Natural killer cell (primary cell): ENCODE data around the gene RPS5. TPM values are rescaled to one million over a fixed set of nuclear protein-coding genes. Genes with fewer than 3 reads are reported as not detected.
"Not testable (repeated sequence)": the region's sequence is repeated elsewhere in the genome, so short reads cannot be mapped to it uniquely, and the experiment has no call there.

Experiments used
- ATAC-seq, 3 donors: fragments of 150-1000 bp in 2 of 3; fragments of 200-7000 bp in 1 of 3; cut with Tn5 transposase; 1 replicate in 1 of 3; 2 replicates in 2 of 3; pipeline ENCODE4 v1.10.0; 2021; ENCODE audit warnings: mild to moderate bottlenecking in 2 of 3, moderate library complexity in 2 of 3
- DNase-seq, 2 donors: peaks; one replicate each; pipeline versions ENCODE4 v3.0.0 to v3.0.0-alpha.2; 2013 to 2021; ENCODE audit warnings: mixed read lengths in 1 of 2
- H3K27ac ChIP-seq: one replicate; pipeline ENCODE4 v1.5.1; 2013; ENCODE audit warnings: mild to moderate bottlenecking, low read length
- H3K27me3 ChIP-seq: one replicate; pipeline ENCODE4 v1.6.1; 2013; ENCODE audit warnings: low read length; ENCODE audit not compliant: control insufficient read depth, insufficient read depth
- H3K36me3 ChIP-seq: one replicate; pipeline ENCODE4 v1.6.1; 2013; ENCODE audit warnings: low read length; ENCODE audit not compliant: control insufficient read depth, insufficient read depth
- H3K4me1 ChIP-seq: one replicate; pipeline ENCODE4 v1.6.1; 2013; ENCODE audit warnings: low read length; ENCODE audit not compliant: control insufficient read depth, insufficient read depth
- H3K4me3 ChIP-seq: one replicate; pipeline ENCODE4 v1.5.1; 2013; ENCODE audit warnings: low read length
- H3K9me3 ChIP-seq: one replicate; pipeline ENCODE4 v1.6.1; 2013; ENCODE audit warnings: low read length; ENCODE audit not compliant: control insufficient read depth, insufficient read depth
- H3K27ac Mint-ChIP-seq, 2 donors: one replicate each; pipeline ENCODE4 v1.8.0; 2022; ENCODE audit warnings: mild to moderate bottlenecking in 2 of 2, mixed read lengths in 2 of 2, moderate library complexity in 1 of 2
- H3K27me3 Mint-ChIP-seq, 2 donors: one replicate each; pipeline ENCODE4 v1.8.0; 2022; ENCODE audit warnings: low read depth in 2 of 2, mixed read lengths in 2 of 2
- H3K36me3 Mint-ChIP-seq: one replicate; pipeline ENCODE4 v1.8.0; 2022; ENCODE audit warnings: mixed read lengths
- H3K4me1 Mint-ChIP-seq, 2 donors: one replicate each; pipeline ENCODE4 v1.8.0; 2022; ENCODE audit warnings: mixed read lengths in 2 of 2
- H3K4me3 Mint-ChIP-seq: one replicate; pipeline ENCODE4 v1.8.0; 2022; ENCODE audit warnings: mild to moderate bottlenecking, moderate library complexity, mixed read lengths
- H3K9me3 Mint-ChIP-seq, 2 donors: one replicate each; pipeline ENCODE4 v1.8.0; 2022; ENCODE audit warnings: mixed read lengths in 2 of 2
- CTCF ChIP-seq: fragments of 200-600 bp; IDR thresholded peaks from one replicate; pipeline ENCODE4 v1.8.0; 2022; ENCODE audit warnings: antibody characterized with exemption
- WGBS: methylation state at CpG from one replicate; pipeline ENCODE4 v1.1.7; 2013; ENCODE audit warnings: missing lambda C conversion rate; ENCODE audit not compliant: insufficient coverage; 5-methylcytosine and 5-hydroxymethylcytosine counted together
- intact Hi-C: fragments of 100-400 bp; cut with micrococcal nuclease; formaldehyde crosslinking; loops from one replicate; pipeline ENCODE4 v1.14.2; 2022
- total RNA-seq, 4 donors: library from RNA; stranded (reverse); fragments of 120-200 nt in 1 of 4; gene quantifications; one replicate each; pipeline versions ENCODE4 v1.2.3 to v1.2.4, GENCODE V29; 2013 to 2022

The RPS5 gene
- total RNA-seq, 3 donors from 2014 or later (not counting 1 experiment from before 2014, with no cell fraction given): 406 to 580 (median 525) TPM

- H3K4me3 ChIP-seq: peak overlapping the region; percentile 60
- H3K9me3 Mint-ChIP-seq: peaks cover 10 to 15% of the 10 kb centered on the region in 2 donors
- no peak for DNase-seq
- peaks cover 27% of the 10 kb centered on the region for H3K36me3 Mint-ChIP-seq
- peaks cover 19% of the 10 kb centered on the region for H3K4me1 ChIP-seq
- H3K27me3 ChIP-seq: no peaks in the 10 kb centered on the region
- H3K4me1 Mint-ChIP-seq: peaks cover 25 to 27% of the 10 kb centered on the region in 2 donors
- H3K9me3 ChIP-seq: peaks cover 33% of the 10 kb centered on the region
- H3K4me3 Mint-ChIP-seq: peak overlapping the region; percentile 98
- peak overlapping the region; percentile 97 to 98 for H3K27ac Mint-ChIP-seq
- intact Hi-C loops: loop anchor here (1.0 to 2.0 kb wide), 6 partner anchors 11 to 59 kb away; partner anchors contain the start of genes RPS5, ZNF324B and ZNF837
- peaks cover 0 to 6% of the 10 kb centered on the region in 2 donors for H3K27me3 Mint-ChIP-seq
- H3K36me3 ChIP-seq: peaks cover 11% of the 10 kb centered on the region
- no peak for ATAC-seq
- WGBS: 19% methylated on average over 31 of the region's 31 CpGs
- no peak for TF ChIP-seq CTCF
- H3K27ac ChIP-seq: peak overlapping the region; percentile 87
Observed at GRCh38 chr19:58440556-58440955, 53.5 kb downstream of the RPS5 start.

GRCh38 chr19:58442986-58443385 is 55.9 kb downstream of the RPS5 start:
- H3K27ac ChIP-seq, ATAC-seq, H3K27ac Mint-ChIP-seq, H3K36me3 Mint-ChIP-seq, DNase-seq, H3K36me3 ChIP-seq, intact Hi-C loops, H3K4me3 ChIP-seq, H3K9me3 Mint-ChIP-seq, H3K4me3 Mint-ChIP-seq, H3K27me3 ChIP-seq: not testable (repeated sequence)
- Mint-ChIP-seq H3K4me1 (peaks cover 25 to 27% of the 10 kb centered on the region in 2 donors), H3K27me3 (peaks cover 14% of the 10 kb centered on the region in 2 donors)
- peaks cover 19% of the 10 kb centered on the region for H3K4me1 ChIP-seq
- peaks cover 16% of the 10 kb centered on the region for H3K9me3 ChIP-seq
- 87% methylated on average over 7 of the region's 7 CpGs for WGBS

Other genes starting within 250 kb of the RPS5 start
- 10 to 100 TPM; 13.0 to 14.9 (median 14.4) TPM for gene ZNF329, start 236.5 kb upstream of the RPS5 start, total RNA-seq
- 10 to 100 TPM; 25.5 to 33.0 (median 30.1) TPM for gene ZNF274, start 204.2 kb upstream of the RPS5 start, total RNA-seq
- 10 to 100 TPM; 21.9 to 31.5 (median 21.9) TPM for gene ZNF544, start 158.4 kb upstream of the RPS5 start, total RNA-seq
- gene ZNF8, start 108.3 kb upstream of the RPS5 start, total RNA-seq: 1 to 10 TPM; 6.4 to 8.7 (median 7.7) TPM
- 100 to 1,000 TPM in 2 of 3 donors, 10 to 100 TPM in 1; 96.1 to 142 (median 119) TPM for gene ERVK3-1, start 81.9 kb upstream of the RPS5 start, total RNA-seq
- 1 to 10 TPM; 2.9 to 4.8 (median 3.2) TPM for gene ZSCAN22, start 60.3 kb upstream of the RPS5 start, total RNA-seq
- gene A1BG, start 33.8 kb upstream of the RPS5 start, total RNA-seq: 10 to 100 TPM in 1 of 3 donors, 1 to 10 TPM in 2; 2.0 to 10.6 (median 3.5) TPM
- under 1 TPM; 0.40 to 0.61 (median 0.60) TPM for gene ZNF497, start 24.5 kb upstream of the RPS5 start, total RNA-seq
- gene ZNF837, start 6.2 kb upstream of the RPS5 start, total RNA-seq: 1 to 10 TPM in 2 of 3 donors, under 1 TPM in 1; 0.63 to 1.4 (median 1.3) TPM
- gene RNF225, start 8.4 kb downstream of the RPS5 start, total RNA-seq: under 1 TPM in 1 of 3 donors, not detected in 2; 0.39 TPM
- gene ZNF584, start 21.4 kb downstream of the RPS5 start, total RNA-seq: 1 to 10 TPM; 1.6 to 3.9 (median 2.8) TPM
- 1 to 10 TPM in 2 of 3 donors, under 1 TPM in 1; 0.88 to 1.6 (median 1.5) TPM for gene ZNF132, start 52.9 kb downstream of the RPS5 start, total RNA-seq
- gene ZNF324B, start 64.4 kb downstream of the RPS5 start, total RNA-seq: 10 to 100 TPM; 10.4 to 11.4 (median 11.4) TPM
- 10 to 100 TPM; 21.3 to 23.7 (median 23.3) TPM for gene ZNF324, start 79.8 kb downstream of the RPS5 start, total RNA-seq
- 10 to 100 TPM; 11.9 to 14.5 (median 13.5) TPM for gene ZNF446, start 89.1 kb downstream of the RPS5 start, total RNA-seq
- 1 to 10 TPM; 4.6 to 7.0 (median 4.7) TPM for gene SLC27A5, start 124.7 kb downstream of the RPS5 start, total RNA-seq
- 10 to 100 TPM in 1 of 3 donors, 1 to 10 TPM in 2; 9.6 to 12.6 (median 9.8) TPM for gene ZBTB45, start 132.5 kb downstream of the RPS5 start, total RNA-seq
- gene TRIM28, start 156.8 kb downstream of the RPS5 start, total RNA-seq: 100 to 1,000 TPM; 330 to 451 (median 408) TPM
- 10 to 100 TPM; 82.7 to 95.7 (median 94.7) TPM for gene CHMP2A, start 167.8 kb downstream of the RPS5 start, total RNA-seq
- gene UBE2M, start 171.3 kb downstream of the RPS5 start, total RNA-seq: 10 to 100 TPM; 71.0 to 89.5 (median 81.9) TPM
- gene MZF1, start 186.1 kb downstream of the RPS5 start, total RNA-seq: 10 to 100 TPM; 24.9 to 40.1 (median 37.3) TPM